GM18907 (cell line): Measurements from ENCODE around the gene IL1RL2.

Experiments used
- ATAC-seq: cut with Tn5 transposase; IDR thresholded peaks from one replicate; pipeline ENCODE4 v1.9.1; 2021; ENCODE audit warnings: mild to moderate bottlenecking, moderate library complexity; ENCODE audit not compliant: unreplicated experiment

Gene IL1RL2

DNA sequence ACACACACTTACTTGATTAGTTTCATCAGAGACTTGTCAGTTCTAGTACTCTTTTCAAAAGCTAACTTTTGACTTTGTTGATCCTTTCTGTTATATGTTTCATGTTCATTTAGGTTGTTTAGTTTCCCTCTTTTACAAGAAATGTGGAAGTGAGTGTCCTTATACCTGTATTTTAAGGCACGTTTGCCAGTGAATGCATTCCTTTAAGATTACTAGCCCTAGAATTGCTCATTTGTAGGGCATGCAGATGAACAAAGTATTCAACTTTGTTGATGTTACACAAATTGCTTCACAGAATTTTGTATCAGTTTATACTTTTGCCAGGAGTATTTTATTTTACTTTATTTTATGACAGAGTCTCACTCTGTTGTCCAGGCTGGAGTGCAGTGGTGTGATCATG, 6.3 kb downstream of the IL1RL2 start:
- ATAC-seq: no peak

- no peak for ATAC-seq
Observed at GRCh38 chr2:102194609-102195268, 7.9 kb downstream of the IL1RL2 start.

DNA sequence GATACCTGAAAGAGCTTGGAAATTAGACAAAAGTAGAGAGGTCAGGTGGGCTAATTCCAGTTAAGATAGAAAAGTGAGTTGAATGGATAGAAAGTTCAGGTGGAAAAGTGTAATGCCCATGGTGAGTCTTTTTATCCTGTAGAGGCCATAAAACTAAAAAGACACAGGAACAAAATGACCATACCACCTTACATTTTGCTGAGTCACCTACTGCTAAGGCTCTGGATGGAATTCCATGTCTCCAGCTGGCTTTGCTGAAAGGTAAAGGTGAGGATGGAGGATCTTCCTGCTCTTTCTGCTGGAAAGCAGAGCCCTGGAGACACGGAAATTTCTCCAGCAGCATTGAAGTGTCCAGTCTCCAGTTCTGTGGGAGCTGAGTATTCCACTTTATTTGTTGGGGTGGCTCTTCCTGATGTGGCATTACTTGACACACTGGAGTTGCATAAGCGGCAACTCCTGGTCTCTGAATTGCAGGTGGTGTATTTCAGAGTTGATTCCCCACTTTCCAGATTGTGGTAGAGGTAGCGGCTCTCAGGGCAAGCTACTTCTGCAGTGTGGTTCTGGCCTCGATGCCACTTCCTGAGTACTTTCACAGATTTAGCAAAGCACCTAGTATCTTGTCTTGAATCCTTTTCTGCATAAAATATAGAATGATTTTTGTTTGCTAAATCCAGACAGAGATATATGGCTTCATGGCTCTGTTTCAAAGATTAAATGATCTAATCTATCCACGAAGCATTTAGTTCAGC, 10.7 kb downstream of the IL1RL2 start:
- ATAC-seq: no peak

DNA sequence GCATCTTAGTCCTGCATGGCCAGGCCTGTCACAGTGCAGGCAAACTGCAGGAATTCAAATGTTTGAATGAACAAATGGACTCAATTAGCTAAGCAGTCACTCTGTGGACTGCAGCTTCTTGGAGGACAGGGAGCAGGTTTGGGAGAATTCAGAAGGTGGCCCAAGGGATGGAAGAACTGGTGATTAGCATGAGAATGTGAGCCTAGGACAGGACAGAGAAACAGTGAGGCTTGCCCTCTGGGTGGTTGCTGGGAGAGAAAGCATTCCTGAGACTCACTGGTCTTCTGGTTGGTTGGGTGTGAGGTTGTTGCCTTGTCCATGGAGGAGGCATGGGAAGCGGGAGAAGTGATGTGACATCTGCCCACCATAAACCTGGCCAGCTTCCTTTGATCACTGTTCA, 13.7 kb downstream of the IL1RL2 start:
- ATAC-seq: no peak

DNA sequence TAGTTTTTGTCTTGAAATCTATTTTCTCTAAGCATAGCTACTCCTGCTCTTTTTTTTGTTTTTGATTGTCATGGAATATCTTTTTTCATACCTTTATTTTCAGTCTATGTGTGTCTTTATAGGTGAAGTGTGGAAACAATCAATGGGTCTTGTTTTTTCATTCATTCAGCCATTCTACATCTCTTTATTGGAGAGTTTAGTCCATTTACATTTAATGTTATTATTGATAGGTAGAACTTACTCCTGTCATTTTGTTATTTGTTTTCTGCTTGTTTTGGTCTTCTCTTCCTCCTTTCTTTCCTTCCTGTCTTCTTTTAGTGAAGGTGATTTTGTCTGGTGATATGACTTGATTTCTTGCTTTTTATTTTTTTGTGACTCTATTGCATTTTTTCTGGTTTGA, 17.8 kb downstream of the IL1RL2 start:
- no peak for ATAC-seq

DNA sequence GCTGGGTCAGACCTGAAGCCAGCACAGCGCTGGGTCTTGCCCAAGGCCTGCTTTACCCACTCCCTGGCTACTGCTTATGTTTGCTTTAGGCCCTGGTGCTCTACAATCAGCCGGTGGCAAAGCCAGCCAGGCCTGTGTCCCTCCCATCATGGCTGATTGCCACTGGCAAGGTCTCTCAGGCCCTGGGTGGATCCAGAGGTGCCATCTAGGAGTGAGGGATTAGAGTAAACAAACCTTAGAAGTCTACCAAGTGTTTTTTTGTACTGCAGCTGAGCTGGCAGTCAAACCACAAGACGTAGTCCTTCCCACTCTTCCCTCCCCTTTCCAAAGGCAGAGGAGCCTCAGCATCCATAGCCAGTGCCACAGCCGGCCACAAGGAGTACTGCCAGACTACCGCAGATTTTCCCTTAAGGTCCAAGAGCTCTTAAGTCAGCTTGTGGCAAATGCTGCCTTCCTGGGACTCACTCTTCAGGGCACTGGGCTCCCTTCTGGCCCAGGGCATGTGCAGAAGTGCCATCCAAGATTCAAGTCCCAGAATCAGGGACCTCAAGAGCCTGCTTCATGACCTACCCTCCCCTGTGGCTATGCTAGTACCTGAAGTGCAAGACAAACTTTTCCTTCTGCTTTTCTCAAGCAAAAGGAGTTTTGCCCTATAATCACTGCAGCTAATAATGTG, 20.0 kb downstream of the IL1RL2 start:
- no peak for ATAC-seq

DNA sequence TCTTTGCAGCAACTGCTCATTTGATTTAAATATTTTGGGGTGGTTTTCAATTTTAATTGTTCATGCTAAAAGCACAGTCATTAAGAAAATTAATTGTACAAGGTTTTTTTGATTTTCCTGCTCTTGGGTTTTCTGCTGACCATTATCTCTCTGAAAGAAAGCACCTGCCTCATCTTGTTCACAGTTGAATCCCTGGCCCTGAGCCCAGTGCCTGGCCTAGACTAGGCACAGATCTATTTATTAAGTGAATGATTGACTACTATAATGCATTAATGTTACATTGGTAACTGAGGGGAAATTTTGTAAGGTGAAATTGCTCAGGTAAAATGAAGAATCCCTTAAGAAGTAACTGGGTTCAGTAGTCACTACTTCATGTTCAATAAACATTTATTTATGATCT, 22.0 kb downstream of the IL1RL2 start:
- ATAC-seq: no peak

- ATAC-seq: no peak
Observed at GRCh38 chr2:102209474-102209873, 22.7 kb downstream of the IL1RL2 start.

DNA sequence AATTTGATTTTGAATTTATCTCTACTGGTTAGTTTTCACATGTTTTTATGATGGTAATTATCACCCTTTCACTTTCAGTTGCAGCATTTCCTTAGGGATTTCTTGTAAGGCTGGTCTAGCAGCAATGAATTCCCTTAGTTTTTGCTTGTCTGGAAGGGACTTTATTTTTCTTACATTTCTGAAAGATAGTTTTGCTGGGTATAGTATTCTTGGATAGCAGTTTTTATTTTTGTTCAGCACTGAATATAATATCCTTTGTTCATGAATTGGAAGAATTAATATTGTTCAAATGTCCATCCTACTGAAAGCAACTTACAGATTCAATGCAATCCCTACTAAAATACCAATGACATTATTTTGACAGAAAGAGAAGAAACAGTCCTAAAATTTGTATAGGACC, 30.2 kb downstream of the IL1RL2 start:
- no peak for ATAC-seq

- ATAC-seq: no peak
Observed at GRCh38 chr2:102224824-102225739, 38.3 kb downstream of the IL1RL2 start.

DNA sequence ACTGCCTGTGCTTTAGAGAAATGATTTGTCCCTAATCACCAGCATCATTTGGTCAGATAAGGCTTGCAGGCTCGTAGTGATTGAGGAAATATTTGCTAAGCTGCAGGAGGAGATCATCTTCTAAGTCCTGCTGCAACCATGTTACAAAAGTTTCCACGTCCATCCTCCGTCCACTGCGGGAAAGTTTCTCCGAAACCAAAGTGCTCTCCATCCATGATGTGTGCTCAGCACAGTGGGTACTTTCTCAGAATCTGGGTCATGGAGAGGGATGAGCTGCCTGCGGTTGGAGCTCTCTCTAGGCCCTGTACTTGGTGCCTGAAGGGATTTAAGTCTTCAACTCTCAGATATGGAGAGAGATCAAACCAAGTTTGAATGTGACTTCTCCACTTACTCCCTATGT, 39.3 kb downstream of the IL1RL2 start:
- no peak for ATAC-seq

DNA sequence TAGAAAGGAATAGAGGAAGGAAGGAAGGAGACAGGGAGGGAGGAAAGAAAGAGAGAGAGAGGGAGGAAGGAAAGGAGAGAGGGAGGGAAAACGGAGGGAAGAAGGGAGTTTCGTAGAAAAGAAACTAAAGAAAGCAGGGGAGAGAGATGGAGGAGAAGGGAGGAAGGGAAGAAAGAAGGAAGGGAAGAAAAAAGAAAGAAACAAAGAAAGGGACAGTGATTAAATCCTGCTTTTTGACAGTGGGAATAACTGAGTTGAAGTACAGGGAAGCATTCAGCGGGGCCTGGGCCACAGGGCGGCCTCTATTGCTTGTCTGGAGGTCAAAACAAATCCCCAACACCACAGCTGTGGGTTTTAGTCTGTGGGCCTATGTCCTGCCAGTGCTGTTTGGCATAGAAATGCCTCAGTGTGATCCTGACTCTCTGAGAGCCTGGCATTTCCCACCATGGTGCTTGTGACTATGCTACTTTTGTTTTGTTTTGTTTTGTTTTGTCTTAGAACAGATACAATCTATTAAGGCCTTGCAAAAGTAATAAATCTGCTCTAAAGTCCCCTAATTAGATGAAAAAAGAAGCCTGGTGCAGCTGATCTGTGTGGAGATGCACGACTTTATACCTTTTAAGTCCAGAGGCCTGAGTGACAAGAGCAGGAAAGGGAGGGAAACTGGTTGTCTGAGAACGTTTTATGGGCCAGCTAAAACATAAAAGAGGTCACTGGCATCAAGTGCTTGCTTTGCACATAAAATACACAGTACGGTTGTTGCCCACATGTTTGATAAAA, 40.0 kb downstream of the IL1RL2 start:
- ATAC-seq: no peak

- ATAC-seq: no peak
Observed at GRCh38 chr2:102229141-102229769, 42.4 kb downstream of the IL1RL2 start.

- ATAC-seq: no peak
Observed at GRCh38 chr2:102230410-102230909, 43.6 kb downstream of the IL1RL2 start.

GRCh38 chr2:102233132-102233884, 46.5 kb downstream of the IL1RL2 start:
- no peak for ATAC-seq

DNA sequence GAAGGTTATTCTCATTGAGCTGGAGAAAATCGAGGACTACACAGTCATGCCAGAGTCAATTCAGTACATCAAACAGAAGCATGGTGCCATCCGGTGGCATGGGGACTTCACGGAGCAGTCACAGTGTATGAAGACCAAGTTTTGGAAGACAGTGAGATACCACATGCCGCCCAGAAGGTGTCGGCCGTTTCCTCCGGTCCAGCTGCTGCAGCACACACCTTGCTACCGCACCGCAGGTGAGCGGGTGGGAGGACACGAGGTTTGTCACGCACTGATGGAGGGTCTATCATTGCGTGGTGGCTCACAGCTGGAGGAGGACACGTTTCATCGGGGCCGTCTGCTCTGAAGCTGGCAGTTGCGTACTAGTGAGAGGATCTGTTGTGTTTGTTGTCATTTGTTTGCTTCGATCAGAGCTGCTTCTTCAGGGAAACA, 48.2 kb downstream of the IL1RL2 start:
- no peak for ATAC-seq

- no peak for ATAC-seq
Observed at GRCh38 chr2:102235491-102235890, 48.7 kb downstream of the IL1RL2 start.

- ATAC-seq: no peak
Observed at GRCh38 chr2:102236132-102236531, 49.3 kb downstream of the IL1RL2 start.

- no peak for ATAC-seq
Observed at GRCh38 chr2:102237176-102237575, 50.4 kb downstream of the IL1RL2 start.
